Right lobe of liver (tissue), 6 donors: ENCODE data around the gene IL9R. TPM values are rescaled to one million over a fixed set of nuclear protein-coding genes. Genes with fewer than 3 reads are reported as not detected.
A peak's percentile ranks its signal among the peaks of the same experiment; 100 is the strongest.
"Not testable (repeated sequence)": the region's sequence is repeated elsewhere in the genome, so short reads cannot be mapped to it uniquely, and the experiment has no call there.

Experiments used
- ATAC-seq, 4 donors: fragments of 200-7000 bp; cut with Tn5 transposase; one replicate each; pipeline ENCODE4 v1.9.1; 2020; ENCODE audit warnings: mild to moderate bottlenecking in 4 of 4, moderate library complexity in 4 of 4
- DNase-seq, 3 donors: peaks; one replicate each; pipeline ENCODE4 v3.0.0-alpha.2; 2020
- H3K27ac ChIP-seq, 3 donors: fragments of 200-600 bp; one replicate each; pipeline ENCODE4 v1.8.0; 2022
- H3K27me3 ChIP-seq, 2 donors: fragments of 200-600 bp; one replicate each; pipeline ENCODE4 v1.8.0; 2022
- H3K36me3 ChIP-seq, 4 donors: fragments of 200-600 bp; sonication (generic) in 1 of 4; one replicate each; pipeline versions ENCODE4 v1.5.1 to v1.8.0; 2017 to 2022; ENCODE audit warnings: control low read depth in 1 of 4
- H3K4me1 ChIP-seq, 4 donors: fragments of 200-600 bp; sonication (generic) in 1 of 4; one replicate each; pipeline versions ENCODE4 v1.5.1 to v1.8.0; 2017 to 2022; ENCODE audit warnings: control low read depth in 1 of 4
- H3K4me3 ChIP-seq, 3 donors: fragments of 200-600 bp; one replicate each; pipeline ENCODE4 v1.8.0; 2022
- H3K9me3 ChIP-seq, 4 donors: fragments of 200-600 bp; sonication (generic) in 1 of 4; one replicate each; pipeline versions ENCODE4 v1.5.1 to v1.8.0; 2017 to 2022; ENCODE audit warnings: control low read depth in 1 of 4
- POLR2A ChIP-seq: fragments of 450-650 bp; IDR thresholded peaks from one replicate; pipeline ENCODE4 v1.6.1; 2017; ENCODE audit warnings: antibody characterized with exemption, mild to moderate bottlenecking
- WGBS: methylation state at CpG from one replicate; pipeline ENCODE4 v1.1.6; 2018; ENCODE audit warnings: low coverage, low lambda C conversion rate; ENCODE audit not compliant: insufficient coverage; ENCODE audit errors: missing lambda C conversion rate; 5-methylcytosine and 5-hydroxymethylcytosine counted together
- intact Hi-C, 2 donors: fragments of 100-400 bp; cut with DNase I; formaldehyde crosslinking; loops; one replicate each; pipeline versions ENCODE4 v1.11.2 to v1.14.1; 2022
- total RNA-seq, 6 experiments: library from RNA; depleted of rRNA in 2 of 6; stranded (reverse); fragments of >200 nt in 2 of 6; fragmentation: NEBNext Ultra II Directional in 3 of 6; extraction: Animal tissue kit (Norgen Biotek cat#: 25700) in 3 of 6; gene quantifications; one replicate each; pipeline versions ENCODE4 v1.1.0 to v1.2.4, GENCODE V29; 2016 to 2023
- TF ChIP-seq, protein P1 (sequence below), 4 donors: fragments of 200-600 bp in 3 of 4; fragments of 450-650 bp in 1 of 4; IDR thresholded peaks; one replicate each; pipeline versions ENCODE4 v1.5.1 to v1.8.0; 2016 to 2022; ENCODE audit warnings: antibody characterized with exemption in 4 of 4, mild to moderate bottlenecking in 2 of 4
- donor health status: DM: no; HTN: yes; CAD: no.
- donor health status: DM: no; HTN: no; CAD: no.
- donor health status: DM: no; HTN: no; CAD: no.
- donor health status: DM: no; HTN: yes; CAD: no.
- donor health status: DM: no; HTN: yes; CAD: no.

IL9R gene
- total RNA-seq, 6 experiments from 2014 or later = 0.18 to 0.37 (median 0.18) TPM; not detected in 3

DNA sequence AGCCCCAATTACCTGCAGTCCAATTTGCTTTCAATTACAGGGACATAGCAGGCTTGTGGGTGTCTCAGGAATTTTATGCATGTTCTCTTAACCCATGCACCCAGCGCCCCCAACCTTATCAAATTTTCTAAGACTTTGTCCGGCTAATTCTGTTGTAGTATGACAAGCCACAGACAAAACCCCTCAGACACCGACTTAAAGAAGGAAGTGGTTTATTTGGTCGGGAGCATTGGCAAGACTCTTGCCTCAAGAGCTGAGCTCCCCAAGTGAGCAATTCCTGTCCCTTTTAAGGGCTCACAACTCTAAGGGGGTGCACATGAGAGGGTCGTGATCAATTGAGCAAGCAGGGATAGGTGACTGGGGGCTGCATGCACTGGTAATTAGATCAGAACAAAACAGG, 28.7 kb upstream of the IL9R start:
- no peaks in the 10 kb centered on the region for H3K27me3 ChIP-seq
- H3K4me3 ChIP-seq = no peak overlapping the region
- H3K27ac ChIP-seq = no peak overlapping the region
- H3K9me3 ChIP-seq = no peaks in the 10 kb centered on the region
- WGBS = 22% methylated on average over 5 of the region's 5 CpGs
- DNase-seq = no peak
- no peaks in the 10 kb centered on the region for H3K36me3 ChIP-seq
- ATAC-seq = no peak
- intact Hi-C loops = no loop called here
- H3K4me1 ChIP-seq = no peaks in the 10 kb centered on the region
- no peak for TF ChIP-seq POLR2A
- TF ChIP-seq, protein P1, sequence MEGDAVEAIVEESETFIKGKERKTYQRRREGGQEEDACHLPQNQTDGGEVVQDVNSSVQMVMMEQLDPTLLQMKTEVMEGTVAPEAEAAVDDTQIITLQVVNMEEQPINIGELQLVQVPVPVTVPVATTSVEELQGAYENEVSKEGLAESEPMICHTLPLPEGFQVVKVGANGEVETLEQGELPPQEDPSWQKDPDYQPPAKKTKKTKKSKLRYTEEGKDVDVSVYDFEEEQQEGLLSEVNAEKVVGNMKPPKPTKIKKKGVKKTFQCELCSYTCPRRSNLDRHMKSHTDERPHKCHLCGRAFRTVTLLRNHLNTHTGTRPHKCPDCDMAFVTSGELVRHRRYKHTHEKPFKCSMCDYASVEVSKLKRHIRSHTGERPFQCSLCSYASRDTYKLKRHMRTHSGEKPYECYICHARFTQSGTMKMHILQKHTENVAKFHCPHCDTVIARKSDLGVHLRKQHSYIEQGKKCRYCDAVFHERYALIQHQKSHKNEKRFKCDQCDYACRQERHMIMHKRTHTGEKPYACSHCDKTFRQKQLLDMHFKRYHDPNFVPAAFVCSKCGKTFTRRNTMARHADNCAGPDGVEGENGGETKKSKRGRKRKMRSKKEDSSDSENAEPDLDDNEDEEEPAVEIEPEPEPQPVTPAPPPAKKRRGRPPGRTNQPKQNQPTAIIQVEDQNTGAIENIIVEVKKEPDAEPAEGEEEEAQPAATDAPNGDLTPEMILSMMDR (IDR thresholded peaks at IDR 0.05) = no peak

DNA sequence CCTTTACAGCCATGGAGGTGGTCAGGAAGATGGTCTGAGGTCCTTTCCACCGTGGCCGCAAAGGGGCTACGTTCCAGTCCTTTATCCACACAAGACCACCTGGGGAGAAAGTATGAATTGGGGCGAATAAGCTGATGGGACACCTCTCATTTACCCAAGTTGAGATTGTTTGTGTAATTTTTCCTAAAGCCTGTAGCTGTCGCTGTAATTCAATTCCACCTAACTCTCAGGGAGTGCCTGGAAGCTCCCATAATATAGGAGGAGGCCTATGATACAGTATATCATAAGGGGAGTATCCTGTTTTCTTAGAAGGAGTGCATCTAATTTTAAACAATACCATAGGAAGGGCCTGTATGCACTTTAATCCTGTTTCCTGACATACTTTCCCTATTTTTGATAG, 25.8 kb upstream of the IL9R start:
- not testable (repeated sequence) for ATAC-seq
- TF ChIP-seq, protein P1 (IDR thresholded peaks at IDR 0.05) = peak in 2 of 4 donors; percentile 8 to 19
- 44% methylated on average over 5 of the region's 5 CpGs for WGBS

DNA sequence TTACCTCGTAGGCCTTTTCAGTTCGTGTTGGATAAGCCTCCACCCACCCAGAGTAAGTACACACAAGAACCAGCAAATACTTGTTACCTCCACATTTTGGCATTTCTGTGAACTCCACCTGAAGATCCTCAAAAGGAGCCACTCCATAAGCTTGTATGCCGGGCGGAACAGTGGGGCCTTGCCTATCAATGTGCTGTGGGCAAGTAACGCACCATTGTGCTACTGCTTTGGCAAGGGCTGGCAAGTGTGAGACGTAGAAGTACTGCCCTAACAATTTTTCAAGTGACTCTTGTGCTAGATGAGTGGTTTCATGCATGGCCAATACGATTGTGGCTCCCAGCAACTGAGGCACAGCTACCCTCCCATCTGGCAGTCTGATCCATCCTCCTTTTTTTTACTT, 25.3 kb upstream of the IL9R start:
- DNase-seq, H3K36me3 ChIP-seq, H3K4me3 ChIP-seq, intact Hi-C loops, H3K4me1 ChIP-seq, ATAC-seq, H3K27me3 ChIP-seq, H3K9me3 ChIP-seq, H3K27ac ChIP-seq: not testable (repeated sequence)
- WGBS = 40% methylated on average over 1 of the region's 7 CpGs

More for the DNA sequence above, 25.8 kb upstream of the IL9R start:
- H3K4me3 ChIP-seq, H3K4me1 ChIP-seq, H3K36me3 ChIP-seq, DNase-seq, H3K9me3 ChIP-seq, H3K27me3 ChIP-seq, intact Hi-C loops, H3K27ac ChIP-seq: not testable (repeated sequence)

DNA sequence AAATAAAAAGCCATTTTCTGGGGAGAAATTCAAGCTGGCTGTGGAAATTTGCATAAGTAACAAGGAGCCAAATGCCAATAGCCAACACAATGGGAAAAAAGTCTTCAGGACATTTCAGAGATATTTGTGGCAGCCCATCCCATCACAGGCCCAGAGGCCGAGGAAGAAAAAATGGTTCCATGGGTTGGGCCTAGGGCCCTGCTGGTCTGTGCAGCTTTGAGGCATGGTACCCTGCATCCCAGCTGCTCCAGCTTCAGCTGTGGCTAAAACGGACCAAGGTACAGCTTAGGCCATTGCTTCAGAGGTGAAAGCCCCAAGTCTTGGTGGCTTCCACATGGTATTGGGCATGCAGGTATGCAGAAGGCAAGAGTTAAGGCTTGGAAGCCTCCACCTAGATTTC, 14.2 kb upstream of the IL9R start:
- Histone ChIP-seq H3K36me3 (no peaks in the 10 kb centered on the region), H3K27me3 (no peaks in the 10 kb centered on the region), H3K9me3 (no peaks in the 10 kb centered on the region), H3K27ac (no peak overlapping the region), H3K4me1 (no peaks in the 10 kb centered on the region), H3K4me3 (no peak overlapping the region)
- ATAC-seq (no peak), DNase-seq (no peak)
- intact Hi-C loops = no loop called here
- TF ChIP-seq, protein P1 (IDR thresholded peaks at IDR 0.05) = no peak
- TF ChIP-seq POLR2A = no peak
- 67% methylated on average over 2 of the region's 2 CpGs for WGBS

DNA sequence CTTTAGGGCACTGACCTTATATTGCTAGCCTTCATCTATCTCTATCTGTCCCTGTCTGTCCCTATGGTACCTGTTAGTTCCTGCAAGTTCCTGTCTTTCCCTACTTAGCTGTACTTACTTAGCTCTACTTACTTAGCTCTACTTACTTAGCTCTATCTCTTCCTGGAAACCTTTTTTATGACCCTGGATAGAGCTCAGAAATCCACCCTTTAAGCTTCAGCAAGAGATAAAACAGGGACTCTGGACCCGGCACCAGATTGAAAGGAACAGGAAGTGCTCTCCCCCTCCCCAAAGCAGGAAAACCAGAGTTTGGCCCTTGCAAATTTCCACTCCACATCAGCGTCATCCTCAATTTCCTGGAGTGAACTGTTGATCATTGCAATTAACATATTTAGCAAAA, 12.3 kb upstream of the IL9R start:
- Histone ChIP-seq H3K27ac (no peak overlapping the region), H3K27me3 (no peaks in the 10 kb centered on the region), H3K9me3 (no peaks in the 10 kb centered on the region), H3K36me3 (no peaks in the 10 kb centered on the region), H3K4me3 (no peak overlapping the region), H3K4me1 (no peaks in the 10 kb centered on the region)
- TF ChIP-seq POLR2A = no peak
- TF ChIP-seq, protein P1 (IDR thresholded peaks at IDR 0.05) = no peak
- 46% methylated on average over 2 of the region's 2 CpGs for WGBS
- ATAC-seq = no peak
- no peak for DNase-seq
- intact Hi-C loops = no loop called here

DNA sequence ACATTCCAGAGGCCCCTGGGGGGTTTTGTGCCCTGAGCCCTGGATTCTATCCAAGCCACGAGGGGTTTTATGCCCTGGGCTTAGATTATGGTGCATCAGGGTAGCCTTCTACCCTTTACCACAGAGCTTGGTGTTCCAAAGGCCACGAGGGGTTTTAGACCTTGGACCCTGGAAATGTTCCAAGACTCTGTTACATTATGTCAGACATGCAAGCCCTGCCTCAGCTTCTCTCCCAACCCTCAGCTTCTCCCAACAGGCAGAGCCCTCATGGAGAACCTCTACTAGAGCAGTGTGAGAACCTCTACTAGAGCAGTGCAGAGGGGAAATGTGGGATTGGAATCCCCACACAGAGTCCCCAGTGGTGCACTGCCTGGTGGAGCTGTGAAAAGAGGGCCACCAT, 10.5 kb upstream of the IL9R start:
- H3K9me3 ChIP-seq, DNase-seq, H3K36me3 ChIP-seq, H3K27ac ChIP-seq, ATAC-seq, H3K4me3 ChIP-seq, H3K4me1 ChIP-seq, intact Hi-C loops, H3K27me3 ChIP-seq: not testable (repeated sequence)
- 9% methylated on average over 1 of the region's 2 CpGs for WGBS
